NK-92 (cell line): ENCODE measurements around the gene FHIT.
"Not testable (repeated sequence)": the region's sequence is repeated elsewhere in the genome, so short reads cannot be mapped to it uniquely, and the experiment has no call there.

Source experiments
- DNase-seq: peaks from one replicate; lab custom pipeline; 2025; ENCODE audit not compliant: unreplicated experiment; lab: John Stamatoyannopoulos, UW

Gene FHIT

GRCh38 chr3:61117045-61117898 is 134.0 kb downstream of the FHIT start:
- no peak for DNase-seq

GRCh38 chr3:61114316-61114953 is 136.8 kb downstream of the FHIT start:
- DNase-seq, result no peak

- DNase-seq, result no peak
Measured at GRCh38 chr3:61111825-61112224, 139.4 kb downstream of the FHIT start.

DNA sequence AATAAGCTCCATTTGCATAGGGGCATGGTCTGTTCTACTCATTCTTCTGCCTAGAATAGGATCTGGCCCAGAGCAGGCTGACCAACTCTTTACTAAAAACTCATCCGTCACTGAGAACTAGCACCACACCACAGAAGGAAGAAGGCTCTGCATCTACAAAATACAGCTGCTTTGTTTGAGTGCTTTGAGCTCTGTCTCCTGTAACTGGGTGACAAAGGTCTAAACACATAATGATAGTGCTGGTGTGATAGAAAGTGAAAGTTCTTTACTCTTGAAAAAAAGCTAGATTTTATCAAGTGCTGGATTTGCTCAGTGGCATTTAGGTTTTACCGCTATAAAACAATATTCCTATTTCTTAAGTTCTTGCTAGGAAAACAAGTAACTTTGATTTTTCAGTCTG is 140.7 kb downstream of the FHIT start:
- no peak for DNase-seq

DNA sequence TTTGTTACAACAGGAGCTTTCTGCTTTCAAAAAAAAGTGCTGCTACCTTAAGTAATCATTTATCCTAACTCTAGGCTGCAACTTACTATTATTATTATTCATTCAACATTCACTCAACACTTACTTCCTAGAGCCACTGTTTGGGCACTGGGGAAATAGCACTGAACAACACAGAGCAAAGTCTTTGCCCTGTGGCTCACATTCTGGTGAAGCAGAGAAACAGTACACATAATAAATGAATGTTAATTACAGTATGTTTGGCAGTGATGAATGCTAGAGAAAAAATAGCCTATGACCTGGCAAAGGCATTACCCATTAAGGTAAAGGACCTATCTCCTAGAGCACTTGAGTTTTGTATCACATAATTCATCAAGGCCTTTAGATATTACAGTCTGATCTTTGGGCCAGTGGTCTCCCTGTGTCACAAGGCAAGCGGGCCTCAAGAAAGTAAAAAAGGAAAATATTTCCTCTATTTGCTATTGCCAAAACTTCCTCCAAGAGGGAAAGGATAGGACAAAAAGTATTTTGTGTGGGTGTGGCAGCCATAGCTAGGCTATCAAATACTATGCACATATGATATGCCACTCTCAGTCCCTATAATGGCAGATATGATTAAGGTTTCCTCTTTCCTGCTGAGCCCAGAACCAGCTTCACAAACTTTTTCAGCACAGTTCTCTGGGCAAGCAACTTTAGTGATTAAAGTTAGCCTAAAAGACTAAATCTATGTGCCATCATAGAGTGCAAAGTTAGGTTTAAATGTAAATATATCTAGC is 142.8 kb downstream of the FHIT start:
- no peak for DNase-seq

DNA sequence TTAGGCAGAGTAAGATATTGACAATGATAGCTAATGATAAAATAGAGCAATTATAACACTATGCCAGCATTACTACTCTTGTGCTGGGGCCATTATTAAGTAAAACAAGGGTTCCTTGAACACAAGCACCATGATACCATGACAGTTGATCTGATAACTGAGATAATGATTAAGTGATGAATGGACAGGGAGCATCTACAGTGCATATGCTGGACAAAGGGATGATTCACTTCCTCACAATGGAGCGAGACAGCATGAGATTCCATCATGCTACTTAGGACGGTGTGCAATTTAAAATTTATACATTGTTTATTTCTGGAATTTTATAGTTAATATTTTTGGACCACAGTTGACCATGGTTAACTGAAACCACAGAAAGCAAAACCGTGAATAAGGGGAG is 156.6 kb downstream of the FHIT start:
- no peak for DNase-seq

DNA sequence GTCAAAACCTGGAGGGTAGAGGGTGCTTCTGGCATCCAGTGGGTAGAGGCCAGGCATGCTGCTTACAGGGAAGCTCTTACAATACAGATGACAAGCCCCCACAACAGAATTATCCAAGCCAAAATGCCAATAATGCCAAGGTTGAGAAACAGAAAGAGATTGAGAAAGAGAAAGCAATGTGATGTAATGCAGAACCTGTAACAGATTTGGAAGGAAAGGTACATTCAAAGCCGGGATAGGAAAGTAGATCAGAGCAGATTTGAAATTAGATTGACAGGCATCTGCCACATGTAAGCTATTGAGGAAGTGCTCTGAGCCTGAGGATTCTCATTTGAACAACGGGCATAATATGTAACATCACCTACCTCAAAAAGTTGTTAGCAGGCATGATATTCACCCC is 157.9 kb downstream of the FHIT start:
- DNase-seq, result no peak

GRCh38 chr3:61092870-61093269 is 158.4 kb downstream of the FHIT start:
- DNase-seq, result no peak

DNA sequence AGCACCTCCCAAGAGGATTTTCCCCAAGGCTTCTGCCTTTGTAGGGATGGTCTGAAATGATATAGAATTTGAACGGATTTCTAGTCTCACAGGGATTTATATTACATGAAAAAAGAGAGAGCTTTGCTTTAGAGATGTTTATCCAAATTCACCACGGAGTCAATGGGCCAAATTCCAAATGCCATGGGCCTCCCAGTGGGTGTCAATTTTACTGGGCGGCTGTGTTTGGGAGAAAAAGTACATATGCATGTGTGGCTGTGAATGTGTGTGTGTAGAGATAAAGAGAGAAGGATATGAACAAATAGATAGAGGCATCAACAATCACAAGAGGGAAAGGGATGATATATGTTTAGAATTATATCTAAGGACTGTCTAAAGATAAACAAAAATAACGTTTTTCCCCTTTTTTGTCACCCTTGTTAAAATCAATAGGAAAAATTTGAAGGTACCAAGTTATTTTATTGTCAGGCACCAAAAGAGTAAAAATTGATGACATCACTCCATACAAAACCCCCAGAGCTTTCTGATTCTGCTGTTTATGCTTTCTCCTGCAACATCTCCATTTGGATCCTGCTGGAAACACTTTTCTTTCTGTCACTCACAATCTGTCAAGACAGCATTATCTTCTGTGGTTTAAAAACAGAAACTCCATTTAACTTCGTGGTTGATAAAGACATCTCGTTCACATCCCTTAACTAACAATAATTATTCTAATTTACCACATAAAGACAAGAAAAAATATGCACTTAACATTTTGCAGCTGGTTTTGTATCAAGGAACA is 160.7 kb downstream of the FHIT start:
- no peak for DNase-seq

GRCh38 chr3:61087465-61087864 is 163.8 kb downstream of the FHIT start:
- DNase-seq, result no peak

- no peak for DNase-seq
Measured at GRCh38 chr3:61081554-61081953, 169.7 kb downstream of the FHIT start.

GRCh38 chr3:61080737-61081445 is 170.4 kb downstream of the FHIT start:
- no peak for DNase-seq

DNA sequence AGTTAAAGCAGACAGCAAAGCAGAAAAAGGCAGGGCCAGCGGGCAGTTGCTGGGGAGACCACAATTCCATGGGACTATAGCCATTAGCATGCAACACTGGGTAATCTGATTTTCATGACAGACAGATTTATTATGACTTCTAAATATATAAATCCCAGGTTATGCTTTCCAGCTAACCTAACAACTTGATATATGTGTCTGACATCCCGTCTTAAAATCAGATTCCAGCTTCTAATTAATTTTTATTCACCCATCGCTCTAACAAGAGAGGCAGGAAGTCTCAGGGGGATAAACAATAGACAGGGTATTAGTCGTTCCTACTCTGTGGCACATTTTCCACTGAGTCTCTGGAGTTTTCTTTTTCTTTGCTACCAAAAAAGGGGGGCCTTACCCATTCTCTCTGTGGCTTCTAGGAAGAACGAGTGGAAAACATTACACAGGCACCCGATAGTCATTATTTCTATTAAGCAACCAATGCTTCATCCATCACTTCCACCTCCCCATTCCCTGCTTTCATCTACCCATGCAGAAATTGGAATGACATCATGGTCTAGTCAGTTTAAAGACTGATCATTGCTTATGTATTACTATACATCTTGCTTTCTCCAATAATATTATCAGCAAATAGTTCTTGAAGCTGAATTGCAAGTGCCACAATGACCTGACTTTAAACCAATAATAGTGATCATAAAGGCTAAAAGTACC is 173.1 kb downstream of the FHIT start:
- DNase-seq, result no peak

GRCh38 chr3:61077551-61077950 is 173.7 kb downstream of the FHIT start:
- DNase-seq, result no peak

GRCh38 chr3:61074783-61075182 is 176.5 kb downstream of the FHIT start:
- DNase-seq, result no peak

DNA sequence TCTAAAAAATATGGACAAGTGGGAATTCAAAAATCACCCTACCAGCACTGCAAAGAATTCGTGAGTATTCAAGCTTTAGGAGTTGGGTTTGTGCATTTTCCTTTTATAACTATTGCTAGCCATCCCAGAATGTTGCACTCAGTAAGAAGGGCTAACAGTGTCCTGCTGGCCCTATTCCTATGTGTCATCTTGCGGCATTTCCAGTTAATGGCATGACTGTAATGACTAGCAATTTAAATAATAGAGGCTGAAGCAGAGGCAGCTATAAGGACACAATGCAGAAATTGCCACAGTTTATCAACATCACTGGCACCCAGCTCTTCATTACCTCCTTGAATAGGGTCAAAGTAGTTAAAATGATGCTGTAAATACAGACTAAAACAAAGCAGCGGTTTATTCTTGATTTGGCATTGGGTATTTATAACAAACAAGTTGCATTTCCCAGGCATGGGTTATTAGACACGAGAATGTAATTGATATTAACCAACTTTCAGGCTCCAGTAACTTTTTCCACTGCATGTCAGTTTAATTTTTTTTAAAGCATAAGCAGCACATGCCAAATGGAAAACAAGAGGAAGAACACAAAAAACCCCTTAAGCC is 177.6 kb downstream of the FHIT start:
- DNase-seq, result no peak

DNA sequence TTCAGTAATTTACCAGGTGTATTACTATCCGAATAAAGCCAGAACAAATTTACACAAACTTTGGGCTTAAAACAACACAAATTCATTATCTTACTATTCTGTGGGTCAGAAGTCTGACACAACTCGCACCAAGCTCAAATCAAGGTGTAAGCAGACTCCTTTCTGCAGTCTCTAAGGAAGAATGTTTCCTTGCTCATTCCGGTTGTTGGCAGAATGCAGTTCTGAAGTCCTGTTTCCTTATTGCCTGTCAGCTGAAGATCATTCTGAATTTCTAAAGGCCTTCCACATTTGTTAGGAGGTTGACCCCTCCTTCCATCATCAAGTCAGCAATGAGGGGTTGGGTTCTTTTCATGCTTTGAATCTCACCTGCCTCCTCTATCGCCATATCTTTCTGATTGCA is 183.2 kb downstream of the FHIT start:
- no peak for DNase-seq

- no peak for DNase-seq
Measured at GRCh38 chr3:61066800-61067199, 184.5 kb downstream of the FHIT start.

GRCh38 chr3:61066222-61066621 is 185.0 kb downstream of the FHIT start:
- DNase-seq, result not testable (repeated sequence)
